Rectal smooth muscle tissue (tissue), 1 donor: Measurements from ENCODE around the gene SLC49A4.

Experiments used
- H3K27ac ChIP-seq: one replicate; pipeline ENCODE4 v1.7.0; 2013; ENCODE audit warnings: low read depth, low read length, inconsistent platforms
- H3K27me3 ChIP-seq: one replicate; pipeline ENCODE4 v1.7.0; 2013; ENCODE audit warnings: low read length; ENCODE audit not compliant: control insufficient read depth, insufficient read depth
- H3K36me3 ChIP-seq: one replicate; pipeline ENCODE4 v1.7.0; 2013; ENCODE audit warnings: low read length; ENCODE audit not compliant: control insufficient read depth, insufficient read depth
- H3K4me1 ChIP-seq: one replicate; pipeline ENCODE4 v1.7.0; 2013; ENCODE audit warnings: low read length; ENCODE audit not compliant: control insufficient read depth, insufficient read depth
- H3K4me3 ChIP-seq: one replicate; pipeline ENCODE4 v1.7.0; 2013; ENCODE audit warnings: low read length
- H3K9ac ChIP-seq: one replicate; pipeline ENCODE4 v1.7.0; 2013; ENCODE audit warnings: low read length

Gene SLC49A4

GRCh38 chr3:122793568-122794416, 1.1 kb upstream of the SLC49A4 start, which contains the start of gene HSPBAP1:
HSPBAP1 (minus strand) TSS chr3:122793831; CDS start chr3:122793680, 151 bp downstream.
- H3K27ac ChIP-seq, result peak within 1 kb of the TSS; percentile 83
- H3K4me1 ChIP-seq, result peaks cover 4% of the 10 kb centered on the region
- peak within 1 kb of the TSS; percentile 96 for H3K4me3 ChIP-seq
- peak within 1 kb of the TSS; percentile 76 for H3K9ac ChIP-seq
- H3K36me3 ChIP-seq, result no peaks in the 10 kb centered on the region
- no peaks in the 10 kb centered on the region for H3K27me3 ChIP-seq

GRCh38 chr3:122794483-122794778, 438 bp upstream of the SLC49A4 start:
- Histone ChIP-seq H3K36me3 (no peaks in the 10 kb centered on the region), H3K4me1 (peaks cover 4% of the 10 kb centered on the region)

GRCh38 chr3:122795674-122796195, 866 bp downstream of the SLC49A4 start:
- Histone ChIP-seq H3K9ac (peak overlapping the region; percentile 80), H3K27me3 (no peaks in the 10 kb centered on the region), H3K4me1 (peaks cover 4% of the 10 kb centered on the region), H3K4me3 (peak overlapping the region; percentile 96), H3K36me3 (no peaks in the 10 kb centered on the region), H3K27ac (peak overlapping the region; percentile 83)

More at GRCh38 chr3:122794483-122794778, 438 bp upstream of the SLC49A4 start:
- Histone ChIP-seq H3K27ac (peak overlapping the region; percentile 83), H3K27me3 (no peaks in the 10 kb centered on the region), H3K9ac (peak overlapping the region; percentile 76), H3K4me3 (peak overlapping the region; percentile 96)

GRCh38 chr3:122797291-122797690, 2.4 kb downstream of the SLC49A4 start:
- peaks cover 4% of the 10 kb centered on the region for H3K4me1 ChIP-seq
- no peaks in the 10 kb centered on the region for H3K27me3 ChIP-seq
- no peak overlapping the region for H3K4me3 ChIP-seq
- no peak overlapping the region for H3K27ac ChIP-seq
- H3K36me3 ChIP-seq, result no peaks in the 10 kb centered on the region
- no peak overlapping the region for H3K9ac ChIP-seq

GRCh38 chr3:122799322-122799721, 4.5 kb downstream of the SLC49A4 start:
- Histone ChIP-seq H3K27ac (no peak overlapping the region), H3K27me3 (no peaks in the 10 kb centered on the region), H3K4me1 (peaks cover 4% of the 10 kb centered on the region), H3K4me3 (no peak overlapping the region), H3K36me3 (no peaks in the 10 kb centered on the region), H3K9ac (no peak overlapping the region)

- H3K36me3 ChIP-seq, result no peaks in the 10 kb centered on the region
- no peak overlapping the region for H3K27ac ChIP-seq
- H3K4me1 ChIP-seq, result peaks cover 4% of the 10 kb centered on the region
Measured at GRCh38 chr3:122800031-122800430, 5.2 kb downstream of the SLC49A4 start.

GRCh38 chr3:122800706-122801237, 5.9 kb downstream of the SLC49A4 start:
- Histone ChIP-seq H3K36me3 (no peaks in the 10 kb centered on the region), H3K4me3 (no peak overlapping the region), H3K4me1 (peaks cover 2% of the 10 kb centered on the region), H3K9ac (no peak overlapping the region), H3K27me3 (no peaks in the 10 kb centered on the region), H3K27ac (no peak overlapping the region)

More at GRCh38 chr3:122800031-122800430, 5.2 kb downstream of the SLC49A4 start:
- no peak overlapping the region for H3K4me3 ChIP-seq
- no peak overlapping the region for H3K9ac ChIP-seq
- H3K27me3 ChIP-seq, result no peaks in the 10 kb centered on the region

- Histone ChIP-seq H3K4me3 (no peak overlapping the region), H3K4me1 (no peaks in the 10 kb centered on the region), H3K9ac (no peak overlapping the region), H3K27ac (no peak overlapping the region), H3K27me3 (no peaks in the 10 kb centered on the region), H3K36me3 (no peaks in the 10 kb centered on the region)
Measured at GRCh38 chr3:122802323-122802722, 7.5 kb downstream of the SLC49A4 start.

GRCh38 chr3:122803977-122804376, 9.1 kb downstream of the SLC49A4 start:
- Histone ChIP-seq H3K4me3 (no peak overlapping the region), H3K4me1 (no peaks in the 10 kb centered on the region), H3K27ac (no peak overlapping the region), H3K36me3 (no peaks in the 10 kb centered on the region), H3K9ac (no peak overlapping the region), H3K27me3 (no peaks in the 10 kb centered on the region)

GRCh38 chr3:122810734-122811133, 15.9 kb downstream of the SLC49A4 start:
- H3K27ac ChIP-seq, result no peak overlapping the region
- H3K27me3 ChIP-seq, result no peaks in the 10 kb centered on the region
- H3K4me3 ChIP-seq, result no peak overlapping the region
- no peaks in the 10 kb centered on the region for H3K36me3 ChIP-seq
- no peak overlapping the region for H3K9ac ChIP-seq
- H3K4me1 ChIP-seq, result no peaks in the 10 kb centered on the region

- no peaks in the 10 kb centered on the region for H3K27me3 ChIP-seq
- no peaks in the 10 kb centered on the region for H3K4me1 ChIP-seq
- H3K27ac ChIP-seq, result no peak overlapping the region
- no peak overlapping the region for H3K9ac ChIP-seq
- no peaks in the 10 kb centered on the region for H3K36me3 ChIP-seq
- H3K4me3 ChIP-seq, result no peak overlapping the region
Measured at GRCh38 chr3:122816587-122816986, 21.7 kb downstream of the SLC49A4 start.

- Histone ChIP-seq H3K9ac (no peak overlapping the region), H3K4me1 (no peaks in the 10 kb centered on the region), H3K27me3 (no peaks in the 10 kb centered on the region), H3K4me3 (no peak overlapping the region), H3K27ac (no peak overlapping the region), H3K36me3 (no peaks in the 10 kb centered on the region)
Measured at GRCh38 chr3:122824465-122825381, 29.9 kb downstream of the SLC49A4 start.
